ENCODE measurements around the gene PLEKHM3. TPM values are rescaled to one million over a fixed set of nuclear protein-coding genes. Genes with fewer than 3 reads are reported as not detected.

The PLEKHM3 gene
- total RNA-seq, 4 donors from 2014 or later: 22.0 to 29.1 (median 25.0) TPM

DNA sequence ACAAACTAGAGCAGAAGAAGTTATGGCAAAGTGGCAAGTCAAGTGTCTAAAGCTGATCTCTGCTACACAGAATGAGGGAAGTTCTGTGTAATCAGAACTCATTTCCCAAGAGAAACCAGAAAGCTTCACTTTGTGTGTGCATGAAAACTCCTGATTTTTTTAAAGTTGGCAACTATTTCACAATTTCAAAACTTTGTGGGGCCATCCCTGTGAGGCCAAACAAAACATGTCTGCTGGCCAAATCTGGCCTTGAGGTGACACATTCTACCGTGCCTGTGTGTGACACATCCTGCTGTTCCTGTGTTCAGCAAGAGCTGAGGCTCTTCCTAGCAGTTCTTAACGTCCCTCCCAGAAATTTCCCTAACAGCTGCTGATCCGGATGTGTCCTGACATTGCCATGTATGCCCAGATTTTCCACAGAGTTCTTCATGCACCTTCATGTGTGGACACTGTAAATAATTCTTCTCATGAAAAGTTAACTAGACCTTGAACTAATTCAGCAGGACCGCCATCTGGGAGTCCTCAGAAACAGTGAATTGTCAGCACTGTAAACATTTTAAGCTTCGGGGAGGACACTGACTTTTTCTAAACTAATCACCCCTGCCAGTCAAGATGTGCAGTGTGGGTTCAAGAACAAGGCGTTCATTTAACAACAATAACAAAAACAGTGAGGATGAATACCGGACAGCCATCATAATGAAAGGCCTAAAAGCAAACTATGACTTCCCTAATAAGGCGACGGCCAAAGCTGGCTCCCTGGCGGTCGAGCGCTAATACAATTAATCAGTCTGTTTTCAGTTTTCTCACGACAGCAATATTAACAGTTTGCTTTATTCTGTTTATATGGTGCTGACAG lies 99.0 kb downstream of the PLEKHM3 start:
- no peak overlapping the region for H3K4me3 ChIP-seq
- peak in 1 of 2 donors; percentile 46 for TF ChIP-seq EP300 (IDR thresholded peaks at IDR 0.05)
- TF ChIP-seq, protein P1, sequence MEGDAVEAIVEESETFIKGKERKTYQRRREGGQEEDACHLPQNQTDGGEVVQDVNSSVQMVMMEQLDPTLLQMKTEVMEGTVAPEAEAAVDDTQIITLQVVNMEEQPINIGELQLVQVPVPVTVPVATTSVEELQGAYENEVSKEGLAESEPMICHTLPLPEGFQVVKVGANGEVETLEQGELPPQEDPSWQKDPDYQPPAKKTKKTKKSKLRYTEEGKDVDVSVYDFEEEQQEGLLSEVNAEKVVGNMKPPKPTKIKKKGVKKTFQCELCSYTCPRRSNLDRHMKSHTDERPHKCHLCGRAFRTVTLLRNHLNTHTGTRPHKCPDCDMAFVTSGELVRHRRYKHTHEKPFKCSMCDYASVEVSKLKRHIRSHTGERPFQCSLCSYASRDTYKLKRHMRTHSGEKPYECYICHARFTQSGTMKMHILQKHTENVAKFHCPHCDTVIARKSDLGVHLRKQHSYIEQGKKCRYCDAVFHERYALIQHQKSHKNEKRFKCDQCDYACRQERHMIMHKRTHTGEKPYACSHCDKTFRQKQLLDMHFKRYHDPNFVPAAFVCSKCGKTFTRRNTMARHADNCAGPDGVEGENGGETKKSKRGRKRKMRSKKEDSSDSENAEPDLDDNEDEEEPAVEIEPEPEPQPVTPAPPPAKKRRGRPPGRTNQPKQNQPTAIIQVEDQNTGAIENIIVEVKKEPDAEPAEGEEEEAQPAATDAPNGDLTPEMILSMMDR (IDR thresholded peaks at IDR 0.05): no peak
- H3K4me1 ChIP-seq: peaks cover 0 to 5% (median 0%) of the 10 kb centered on the region in 4 donors
- no peaks in the 10 kb centered on the region for H3K9me3 ChIP-seq
- no peaks in the 10 kb centered on the region for H3K27me3 ChIP-seq
- peak in 1 of 2 donors; percentile 46 for DNase-seq (ENCODE audit: low spot score in 2 of 2)
- peak overlapping the region in 2 of 4 donors; percentile 15 to 38 for H3K27ac ChIP-seq
- WGBS, 2 donors: 75 to 76% methylated on average over 13 of the region's 13 CpGs
- H3K36me3 ChIP-seq: peaks cover 0 to 29% (median 0%) of the 10 kb centered on the region in 3 donors

DNA sequence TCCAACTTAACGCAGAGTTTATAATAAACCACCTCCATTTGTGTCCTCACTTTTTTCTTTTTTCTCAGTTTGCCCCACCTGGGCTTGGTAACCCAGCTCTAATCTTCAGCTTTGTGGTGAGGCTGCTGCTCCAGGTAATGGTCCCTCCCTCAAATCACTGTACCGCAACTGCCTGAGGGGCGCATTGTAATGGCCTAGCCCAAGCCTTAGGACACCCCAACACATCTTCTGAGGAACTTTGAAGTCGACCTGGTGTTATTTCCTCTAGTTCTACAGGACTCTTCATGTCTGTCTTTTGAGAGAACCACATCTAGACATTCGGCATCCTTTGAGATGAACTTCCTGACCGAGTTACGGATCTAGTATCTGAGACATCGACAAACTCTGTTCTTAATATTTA lies 99.7 kb downstream of the PLEKHM3 start:
- H3K4me1 ChIP-seq: peaks cover 0 to 5% (median 0%) of the 10 kb centered on the region in 4 donors

DNA sequence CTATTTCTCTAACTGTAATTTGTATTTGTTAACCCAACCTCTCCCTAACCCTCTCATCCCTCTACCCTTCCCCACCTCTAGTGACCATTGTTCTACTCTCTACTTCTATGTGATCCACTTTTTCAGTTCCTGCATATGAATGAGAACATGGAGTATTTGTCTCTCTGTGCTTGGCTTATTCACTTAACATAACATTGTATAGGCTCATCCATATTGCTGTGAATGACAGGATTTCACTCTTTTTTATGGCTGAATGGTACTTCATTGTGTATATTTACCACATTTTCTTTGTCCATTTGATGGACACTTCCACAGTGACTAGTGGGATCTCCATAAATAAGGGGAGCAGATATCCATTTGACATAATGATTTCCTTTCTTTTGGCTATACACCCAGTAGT lies 103.7 kb downstream of the PLEKHM3 start:
- no peaks in the 10 kb centered on the region for H3K27me3 ChIP-seq
- H3K9me3 ChIP-seq: no peaks in the 10 kb centered on the region
- TF ChIP-seq, protein P1 (IDR thresholded peaks at IDR 0.05): no peak
- TF ChIP-seq EP300 (IDR thresholded peaks at IDR 0.05): no peak
- no peak for TF ChIP-seq POLR2A (IDR thresholded peaks at IDR 0.05)
- peaks cover 0 to 29% (median 0%) of the 10 kb centered on the region in 3 donors for H3K36me3 ChIP-seq
- no peak overlapping the region for H3K4me3 ChIP-seq
- DNase-seq (ENCODE audit: low spot score in 2 of 2): no peak
- H3K27ac ChIP-seq: no peak overlapping the region
- peaks cover 0 to 5% (median 0%) of the 10 kb centered on the region in 4 donors for H3K4me1 ChIP-seq

More for the DNA sequence above, 99.7 kb downstream of the PLEKHM3 start:
- peaks cover 0 to 21% (median 0%) of the 10 kb centered on the region in 3 donors for H3K36me3 ChIP-seq
- peak overlapping the region in 1 of 4 donors; percentile 38 for H3K27ac ChIP-seq
- no peak overlapping the region for H3K4me3 ChIP-seq
- no peak for DNase-seq (ENCODE audit: low spot score in 2 of 2)
- no peaks in the 10 kb centered on the region for H3K27me3 ChIP-seq
- H3K9me3 ChIP-seq: no peaks in the 10 kb centered on the region
- WGBS, 2 donors: 96 to 98% methylated on average over 8 of the region's 8 CpGs
- TF ChIP-seq EP300 (IDR thresholded peaks at IDR 0.05) (no peak), POLR2A (IDR thresholded peaks at IDR 0.05) (no peak)
- TF ChIP-seq, protein P1 (IDR thresholded peaks at IDR 0.05): no peak

DNA sequence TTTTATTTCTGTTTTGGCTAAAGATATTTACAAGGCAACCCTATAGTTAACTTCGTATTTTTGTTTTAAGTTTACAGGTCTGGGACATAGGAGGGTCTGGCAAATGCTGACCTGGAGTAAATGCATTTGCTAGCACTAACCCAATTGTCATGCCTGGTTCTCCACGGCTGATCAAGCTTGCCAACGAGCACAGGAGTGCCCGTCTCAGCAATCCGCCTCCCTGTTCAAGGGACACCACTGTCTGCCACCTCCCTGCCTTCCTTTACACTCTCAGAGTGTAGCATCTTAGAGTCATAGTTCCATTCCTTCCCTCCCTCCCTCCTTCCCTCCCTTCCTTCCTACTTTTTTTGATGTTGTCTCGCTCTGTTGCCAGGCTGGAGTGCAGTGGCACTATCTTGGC lies 104.6 kb downstream of the PLEKHM3 start:
- Histone ChIP-seq H3K4me1 (no peaks in the 10 kb centered on the region), H3K4me3 (no peak overlapping the region), H3K27me3 (no peaks in the 10 kb centered on the region), H3K9me3 (no peaks in the 10 kb centered on the region), H3K27ac (no peak overlapping the region), H3K36me3 (peaks cover 0 to 29% (median 0%) of the 10 kb centered on the region in 3 donors)
- TF ChIP-seq, protein P1 (IDR thresholded peaks at IDR 0.05): no peak
- TF ChIP-seq POLR2A (IDR thresholded peaks at IDR 0.05): no peak
- TF ChIP-seq EP300 (IDR thresholded peaks at IDR 0.05): no peak
- 89 to 91% methylated on average over 6 of the region's 6 CpGs for WGBS, 2 donors
- DNase-seq (ENCODE audit: low spot score in 2 of 2): no peak

DNA sequence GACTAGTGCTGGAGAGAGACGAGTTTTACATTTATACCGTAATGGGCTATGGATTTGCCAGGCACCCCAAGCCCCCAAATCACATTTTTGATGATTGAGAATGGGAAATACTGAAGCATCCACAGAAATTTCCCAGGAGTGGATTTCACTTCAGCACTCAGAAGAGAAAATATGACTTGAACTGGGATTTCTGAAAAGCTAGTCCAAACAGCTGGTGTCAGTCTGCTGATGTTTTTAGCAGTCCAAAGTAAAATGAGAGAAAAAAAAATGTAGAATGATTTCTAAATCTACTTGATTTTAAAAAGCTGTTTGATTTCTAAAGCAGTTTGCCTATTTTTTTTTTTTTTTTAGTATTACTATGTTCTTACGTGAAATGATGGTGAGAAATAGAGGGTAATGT lies 105.0 kb downstream of the PLEKHM3 start:
- Histone ChIP-seq H3K4me3 (no peak overlapping the region), H3K27me3 (no peaks in the 10 kb centered on the region), H3K27ac (no peak overlapping the region), H3K4me1 (no peaks in the 10 kb centered on the region), H3K36me3 (peaks cover 0 to 29% (median 0%) of the 10 kb centered on the region in 3 donors), H3K9me3 (no peaks in the 10 kb centered on the region)
- TF ChIP-seq, protein P1 (IDR thresholded peaks at IDR 0.05): no peak
- TF ChIP-seq EP300 (IDR thresholded peaks at IDR 0.05) (no peak), POLR2A (IDR thresholded peaks at IDR 0.05) (no peak)
- WGBS, 2 donors: 90 to 94% methylated on average over 3 of the region's 3 CpGs
- no peak for DNase-seq (ENCODE audit: low spot score in 2 of 2)
